Measurements from ENCODE around the gene DDAH1. TPM values are rescaled to one million over a fixed set of nuclear protein-coding genes. Genes with fewer than 3 reads are reported as not detected.

The DDAH1 gene
- total RNA-seq, 1 experiment from 2014 or later = 36.3 TPM

DNA sequence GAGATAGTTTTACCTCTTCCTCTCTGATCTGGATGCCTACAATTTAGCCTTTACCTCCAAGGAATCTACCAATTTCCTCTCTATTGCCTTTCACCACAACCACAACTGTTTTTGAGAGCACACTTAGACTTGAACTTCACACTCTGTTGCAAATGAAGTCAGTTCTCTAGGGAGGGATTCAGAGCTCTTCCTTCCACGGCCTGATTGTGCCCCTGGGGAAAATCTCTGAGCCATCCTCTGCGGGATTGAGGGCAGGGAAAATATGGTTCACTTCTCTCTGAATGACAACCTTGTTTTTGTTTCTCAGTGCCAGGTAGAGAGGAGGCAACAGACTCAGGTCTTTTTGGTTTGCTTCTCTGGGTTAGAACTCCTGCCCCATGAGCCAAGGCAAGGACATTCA, 153.1 kb downstream of the DDAH1 start:
- Mint-ChIP-seq H3K9me3 (no peaks in the 10 kb centered on the region; a peak in 1 of 5 replicates), H3K27ac (no peak overlapping the region; a peak in 1 of 7 replicates), H3K27me3 (ENCODE audit: low read depth) (no peaks in the 10 kb centered on the region), H3K4me3 (no peak overlapping the region), H3K4me1 (peaks cover 18% of the 10 kb centered on the region in 2 experiments), H3K36me3 (ENCODE audit: insufficient read depth in 1 of 3, low read depth in 3 of 3) (no peaks in the 10 kb centered on the region)
- Histone ChIP-seq H2BK15ac (ENCODE audit: low read depth, low read length) (no peak overlapping the region), H3K27me3 (ENCODE audit: insufficient read depth, low read length) (no peaks in the 10 kb centered on the region), H3K23me2 (ENCODE audit: insufficient read length, low read depth, low read length, poor library complexity, severe bottlenecking) (no peaks in the 10 kb centered on the region), H2AK5ac (ENCODE audit: insufficient read length, low read length) (no peak overlapping the region), H2AFZ (ENCODE audit: low read length) (no peak overlapping the region), H3K79me1 (ENCODE audit: insufficient read depth, low read depth, low read length, poor library complexity, severe bottlenecking) (no peaks in the 10 kb centered on the region), H3K56ac (ENCODE audit: insufficient read length, low read depth, low read length) (no peak overlapping the region), H2BK12ac (ENCODE audit: insufficient read length, low read depth, low read length) (no peak overlapping the region), H2BK120ac (ENCODE audit: low read depth, low read length, poor library complexity, severe bottlenecking) (no peak overlapping the region), H2BK5ac (ENCODE audit: insufficient read length, low read length) (no peak overlapping the region), H3K9ac (ENCODE audit: extremely low read depth, insufficient read length, low read length) (no peak overlapping the region), H3K23ac (ENCODE audit: insufficient read length, low read depth, low read length) (no peak overlapping the region), H3K27ac (ENCODE audit: insufficient read length, low read depth, low read length) (no peak overlapping the region), H4K91ac (ENCODE audit: insufficient read length, low read depth, low read length) (no peak overlapping the region), H3K4me1 (ENCODE audit: insufficient read depth, low read length) (peaks cover 7% of the 10 kb centered on the region; the same call in 1 of the 2 replicates), H3K18ac (ENCODE audit: insufficient read length, low read depth, low read length) (no peak overlapping the region), H3K9me3 (ENCODE audit: control insufficient read depth, low read depth, low read length) (no peaks in the 10 kb centered on the region), H3K4ac (ENCODE audit: low read depth, low read length) (no peak overlapping the region), H4K8ac (replicated peaks; ENCODE audit: insufficient read length, low read depth, low read length) (no peak overlapping the region), H3K14ac (ENCODE audit: insufficient read depth, low read length) (no peak overlapping the region), H3K4me2 (ENCODE audit: insufficient read depth, insufficient read length, low read length) (no peak overlapping the region), H2BK20ac (ENCODE audit: low read depth, low read length, poor library complexity, severe bottlenecking) (no peak overlapping the region), H4K20me1 (ENCODE audit: control insufficient read depth, insufficient read depth, insufficient read length) (no peaks in the 10 kb centered on the region), H4K5ac (ENCODE audit: insufficient read length, low read depth, low read length) (no peak overlapping the region), H3K79me2 (ENCODE audit: insufficient read depth, low read length) (no peaks in the 10 kb centered on the region), H3T11ph (ENCODE audit: low read length) (no peak overlapping the region)
- WGBS (ENCODE audit: extremely low coverage, insufficient read length, low lambda C conversion rate) = no CpG with 5 or more reads among the region's 2 CpGs
- TF ChIP-seq, protein P1, sequence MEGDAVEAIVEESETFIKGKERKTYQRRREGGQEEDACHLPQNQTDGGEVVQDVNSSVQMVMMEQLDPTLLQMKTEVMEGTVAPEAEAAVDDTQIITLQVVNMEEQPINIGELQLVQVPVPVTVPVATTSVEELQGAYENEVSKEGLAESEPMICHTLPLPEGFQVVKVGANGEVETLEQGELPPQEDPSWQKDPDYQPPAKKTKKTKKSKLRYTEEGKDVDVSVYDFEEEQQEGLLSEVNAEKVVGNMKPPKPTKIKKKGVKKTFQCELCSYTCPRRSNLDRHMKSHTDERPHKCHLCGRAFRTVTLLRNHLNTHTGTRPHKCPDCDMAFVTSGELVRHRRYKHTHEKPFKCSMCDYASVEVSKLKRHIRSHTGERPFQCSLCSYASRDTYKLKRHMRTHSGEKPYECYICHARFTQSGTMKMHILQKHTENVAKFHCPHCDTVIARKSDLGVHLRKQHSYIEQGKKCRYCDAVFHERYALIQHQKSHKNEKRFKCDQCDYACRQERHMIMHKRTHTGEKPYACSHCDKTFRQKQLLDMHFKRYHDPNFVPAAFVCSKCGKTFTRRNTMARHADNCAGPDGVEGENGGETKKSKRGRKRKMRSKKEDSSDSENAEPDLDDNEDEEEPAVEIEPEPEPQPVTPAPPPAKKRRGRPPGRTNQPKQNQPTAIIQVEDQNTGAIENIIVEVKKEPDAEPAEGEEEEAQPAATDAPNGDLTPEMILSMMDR (conservative IDR thresholded peaks at IDR 0.05) = no peak
- no peak for DNase-seq

Measured in H9 (cell line).